ENCODE results near the gene SLC44A3.

Gene SLC44A3

DNA sequence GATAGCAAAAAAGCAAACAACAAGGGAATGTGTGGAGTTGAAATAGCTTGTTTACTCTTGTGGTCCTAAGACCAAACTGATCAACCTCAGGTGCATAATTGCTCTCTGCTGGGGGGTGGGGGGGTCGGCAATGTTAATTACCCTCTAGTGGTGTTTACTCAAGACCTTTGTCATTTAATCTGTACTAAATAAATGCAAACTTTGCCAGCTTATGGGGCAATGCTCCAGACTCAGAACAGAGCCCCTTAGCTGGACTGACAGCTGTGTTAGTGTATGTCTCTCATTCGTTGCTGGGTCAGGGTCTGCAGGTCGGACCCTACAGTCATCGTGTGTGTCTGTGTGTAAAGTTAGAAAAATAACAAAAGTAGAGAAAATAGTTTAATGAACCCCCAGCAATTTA, 7.2 kb upstream of the SLC44A3 start:
- Histone ChIP-seq H3K4me1 (ENCODE audit: insufficient read depth, low read length, poor library complexity, severe bottlenecking) (peaks cover 16% of the 10 kb centered on the region), H3F3A (ENCODE audit: low read depth) (peaks cover 11% of the 10 kb centered on the region), H2AFZ (ENCODE audit: low read length) (no peak overlapping the region), H3K9me3 (ENCODE audit: insufficient read depth, low read depth, low read length) (peaks cover 12% of the 10 kb centered on the region; the same call in 1 of the 2 replicates), H3K4me2 (ENCODE audit: low read depth, low read length, poor library complexity, severe bottlenecking) (no peak overlapping the region), H3K9me2 (replicated peaks; ENCODE audit: low read depth, low read length) (no peaks in the 10 kb centered on the region), H3K4me3 (ENCODE audit: low read length, poor library complexity, severe bottlenecking) (no peak overlapping the region), H3K27me3 (ENCODE audit: insufficient read depth, low read length, poor library complexity, severe bottlenecking) (no peaks in the 10 kb centered on the region), H3K9ac (ENCODE audit: low read depth, low read length, poor library complexity, severe bottlenecking) (no peak overlapping the region), H4K20me1 (ENCODE audit: insufficient read depth, low read length, poor library complexity, severe bottlenecking) (no peaks in the 10 kb centered on the region), H3K79me2 (ENCODE audit: insufficient read depth, low read length) (no peaks in the 10 kb centered on the region; the same call in 1 of the 2 replicates), H3K36me3 (ENCODE audit: insufficient read depth, low read length) (no peaks in the 10 kb centered on the region)
- TF ChIP-seq EZH2phosphoT487 (IDR thresholded peaks at IDR 0.05; ENCODE audit: borderline replicate concordance), result no peak
- TF ChIP-seq, protein P1, sequence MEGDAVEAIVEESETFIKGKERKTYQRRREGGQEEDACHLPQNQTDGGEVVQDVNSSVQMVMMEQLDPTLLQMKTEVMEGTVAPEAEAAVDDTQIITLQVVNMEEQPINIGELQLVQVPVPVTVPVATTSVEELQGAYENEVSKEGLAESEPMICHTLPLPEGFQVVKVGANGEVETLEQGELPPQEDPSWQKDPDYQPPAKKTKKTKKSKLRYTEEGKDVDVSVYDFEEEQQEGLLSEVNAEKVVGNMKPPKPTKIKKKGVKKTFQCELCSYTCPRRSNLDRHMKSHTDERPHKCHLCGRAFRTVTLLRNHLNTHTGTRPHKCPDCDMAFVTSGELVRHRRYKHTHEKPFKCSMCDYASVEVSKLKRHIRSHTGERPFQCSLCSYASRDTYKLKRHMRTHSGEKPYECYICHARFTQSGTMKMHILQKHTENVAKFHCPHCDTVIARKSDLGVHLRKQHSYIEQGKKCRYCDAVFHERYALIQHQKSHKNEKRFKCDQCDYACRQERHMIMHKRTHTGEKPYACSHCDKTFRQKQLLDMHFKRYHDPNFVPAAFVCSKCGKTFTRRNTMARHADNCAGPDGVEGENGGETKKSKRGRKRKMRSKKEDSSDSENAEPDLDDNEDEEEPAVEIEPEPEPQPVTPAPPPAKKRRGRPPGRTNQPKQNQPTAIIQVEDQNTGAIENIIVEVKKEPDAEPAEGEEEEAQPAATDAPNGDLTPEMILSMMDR (conservative IDR thresholded peaks at IDR 0.05; ENCODE audit: low read length), result no peak

DNA sequence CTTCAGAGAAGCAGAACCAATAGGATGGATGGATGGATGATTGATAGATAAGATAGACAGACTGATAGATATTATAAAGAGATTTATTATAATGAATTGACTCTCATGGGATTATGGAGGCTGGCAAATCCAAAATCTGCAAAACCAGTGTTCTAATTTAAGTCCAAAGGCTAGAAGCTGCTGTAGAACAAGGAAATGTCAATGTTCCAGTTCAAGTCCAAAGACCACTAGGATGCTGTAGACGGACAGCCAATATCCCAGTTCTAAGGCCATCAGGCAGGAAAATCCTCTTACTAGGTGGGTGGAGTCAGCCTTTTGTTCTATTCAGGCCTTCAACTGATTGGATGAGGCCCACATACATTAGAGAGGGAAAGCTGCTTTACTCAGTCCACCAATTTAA, 4.1 kb upstream of the SLC44A3 start:
- Histone ChIP-seq H3K9ac (ENCODE audit: low read depth, low read length, poor library complexity, severe bottlenecking) (no peak overlapping the region), H3F3A (ENCODE audit: low read depth) (no peaks in the 10 kb centered on the region), H4K20me1 (ENCODE audit: insufficient read depth, low read length, poor library complexity, severe bottlenecking) (no peaks in the 10 kb centered on the region), H3K27me3 (ENCODE audit: insufficient read depth, low read length, poor library complexity, severe bottlenecking) (no peaks in the 10 kb centered on the region), H3K4me2 (ENCODE audit: low read depth, low read length, poor library complexity, severe bottlenecking) (no peak overlapping the region), H3K4me3 (ENCODE audit: low read length, poor library complexity, severe bottlenecking) (no peak overlapping the region), H3K36me3 (ENCODE audit: insufficient read depth, low read length) (no peaks in the 10 kb centered on the region), H3K4me1 (ENCODE audit: insufficient read depth, low read length, poor library complexity, severe bottlenecking) (peaks cover 26% of the 10 kb centered on the region), H3K9me3 (ENCODE audit: insufficient read depth, low read depth, low read length) (peaks cover 12% of the 10 kb centered on the region; the same call in 1 of the 2 replicates), H2AFZ (ENCODE audit: low read length) (no peak overlapping the region), H3K9me2 (replicated peaks; ENCODE audit: low read depth, low read length) (no peaks in the 10 kb centered on the region), H3K79me2 (ENCODE audit: insufficient read depth, low read length) (peaks cover 12% of the 10 kb centered on the region)
- TF ChIP-seq, protein P1 (conservative IDR thresholded peaks at IDR 0.05; ENCODE audit: low read length), result no peak
- no peak for TF ChIP-seq EZH2phosphoT487 (IDR thresholded peaks at IDR 0.05; ENCODE audit: borderline replicate concordance)

GRCh38 chr1:94817712-94818111, 2.4 kb upstream of the SLC44A3 start:
- H3K4me2 ChIP-seq (ENCODE audit: low read depth, low read length, poor library complexity, severe bottlenecking), result peak overlapping the region; percentile 97
- peaks cover 12% of the 10 kb centered on the region for H3K79me2 ChIP-seq (ENCODE audit: insufficient read depth, low read length)
- H3K27me3 ChIP-seq (ENCODE audit: insufficient read depth, low read length, poor library complexity, severe bottlenecking), result no peaks in the 10 kb centered on the region
- peaks cover 35% of the 10 kb centered on the region for H3K4me1 ChIP-seq (ENCODE audit: insufficient read depth, low read length, poor library complexity, severe bottlenecking)
- H2AFZ ChIP-seq (ENCODE audit: low read length), result no peak overlapping the region
- no peaks in the 10 kb centered on the region for H3K9me2 ChIP-seq (replicated peaks; ENCODE audit: low read depth, low read length)
- TF ChIP-seq EZH2phosphoT487 (IDR thresholded peaks at IDR 0.05; ENCODE audit: borderline replicate concordance), result no peak
- TF ChIP-seq, protein P1 (conservative IDR thresholded peaks at IDR 0.05; ENCODE audit: low read length), result no peak
- H4K20me1 ChIP-seq (ENCODE audit: insufficient read depth, low read length, poor library complexity, severe bottlenecking), result no peaks in the 10 kb centered on the region
- peaks cover 12% of the 10 kb centered on the region; the same call in 1 of the 2 replicates for H3K9me3 ChIP-seq (ENCODE audit: insufficient read depth, low read depth, low read length)
- H3K9ac ChIP-seq (ENCODE audit: low read depth, low read length, poor library complexity, severe bottlenecking), result no peak overlapping the region
- no peaks in the 10 kb centered on the region for H3K36me3 ChIP-seq (ENCODE audit: insufficient read depth, low read length)
- H3F3A ChIP-seq (ENCODE audit: low read depth), result no peaks in the 10 kb centered on the region
- peak overlapping the region; percentile 85 for H3K4me3 ChIP-seq (ENCODE audit: low read length, poor library complexity, severe bottlenecking)

Data from Loucy (cell line).